MM.1S (cell line): ENCODE measurements around the gene CRTAC1.

Experiments
- DNase-seq: peaks from one replicate; pipeline ENCODE4 v3.0.0-alpha.2; 2015
- H2AFZ ChIP-seq: fragments of 300-600 bp; sonication (generic); 2 replicates; pipeline ENCODE4 v1.6.0; 2016; ENCODE audit warnings: antibody characterized with exemption, low read length
- H3F3A ChIP-seq: fragments of 300-600 bp; sonication (generic); 2 replicates; pipeline ENCODE4 v1.6.1; 2016; ENCODE audit warnings: mild to moderate bottlenecking, antibody characterized with exemption, low read length, moderate library complexity, mixed read lengths; ENCODE audit not compliant: insufficient read depth
- H3K27ac ChIP-seq: fragments of 300-600 bp; sonication (generic); 2 replicates; pipeline ENCODE4 v1.5.1; 2016; ENCODE audit warnings: mild to moderate bottlenecking, low read length
- H3K27me3 ChIP-seq: fragments of 300-600 bp; sonication (generic); replicated peaks from 2 replicates; pipeline ENCODE4 v1.6.0; 2016; ENCODE audit warnings: low read length; ENCODE audit not compliant: insufficient read depth
- H3K36me3 ChIP-seq: fragments of 300-600 bp; sonication (generic); replicated peaks from 2 replicates; pipeline ENCODE4 v1.6.1; 2016; ENCODE audit warnings: mild to moderate bottlenecking, low read length, mixed read lengths; ENCODE audit not compliant: insufficient read depth
- H3K4me1 ChIP-seq: fragments of 300-600 bp; sonication (generic); 2 replicates; pipeline ENCODE4 v1.6.1; 2016; ENCODE audit warnings: low read length, mixed read lengths
- H3K4me2 ChIP-seq: fragments of 300-600 bp; sonication (generic); 2 replicates; pipeline ENCODE4 v1.6.0; 2016; ENCODE audit warnings: low read depth, low read length
- H3K4me3 ChIP-seq: fragments of 300-600 bp; sonication (generic); 2 replicates; pipeline ENCODE4 v1.5.1; 2016; ENCODE audit warnings: low read length, mixed read lengths
- H3K79me2 ChIP-seq: fragments of 300-600 bp; sonication (generic); 2 replicates; pipeline ENCODE4 v1.6.1; 2016; ENCODE audit warnings: mixed run types, low read length, mixed read lengths
- H3K9ac ChIP-seq: fragments of 300-600 bp; sonication (generic); 2 replicates; pipeline ENCODE4 v1.6.1; 2016; ENCODE audit warnings: low read length, mixed read lengths
- H3K9me2 ChIP-seq: fragments of 300-600 bp; sonication (generic); replicated peaks from 2 replicates; pipeline ENCODE4 v1.6.1; 2016; ENCODE audit warnings: mild to moderate bottlenecking, low read length, mixed read lengths; ENCODE audit not compliant: insufficient read depth
- H3K9me3 ChIP-seq: fragments of 300-600 bp; sonication (generic); replicated peaks from 2 replicates; pipeline ENCODE4 v1.6.1; 2016; ENCODE audit warnings: mild to moderate bottlenecking, low read length, mixed read lengths; ENCODE audit not compliant: insufficient read depth
- H4K20me1 ChIP-seq: fragments of 300-600 bp; sonication (generic); 2 replicates; pipeline ENCODE4 v1.6.1; 2016; ENCODE audit warnings: mild to moderate bottlenecking, low read length, moderate library complexity, mixed read lengths; ENCODE audit not compliant: insufficient read depth
- CTCF ChIP-seq: fragments of 300-600 bp; sonication (generic); IDR thresholded peaks from 2 replicates; pipeline ENCODE4 v1.5.1; 2016; ENCODE audit warnings: antibody characterized with exemption, low read length, mixed read lengths
- EZH2 ChIP-seq: fragments of 300-600 bp; sonication (generic); optimal IDR thresholded peaks from 2 replicates; pipeline ENCODE3; 2017; ENCODE audit warnings: low read depth, mild to moderate bottlenecking, antibody characterized with exemption, low read length, mixed read lengths
- EZH2phosphoT487 ChIP-seq: fragments of 300-600 bp; sonication (generic); IDR thresholded peaks from 2 replicates; pipeline ENCODE4 v1.6.1; 2018; ENCODE audit warnings: antibody characterized with exemption, low read length

Gene CRTAC1

GRCh38 chr10:98063740-98064027, 33.3 kb upstream of the CRTAC1 start:
- TF ChIP-seq EZH2phosphoT487: no peak
- Histone ChIP-seq H3K27ac (no peak overlapping the region), H3K36me3 (no peaks in the 10 kb centered on the region), H3K9me3 (no peaks in the 10 kb centered on the region), H3K9me2 (no peaks in the 10 kb centered on the region), H3K4me3 (no peak overlapping the region), H3K27me3 (no peaks in the 10 kb centered on the region), H3K4me1 (no peaks in the 10 kb centered on the region), H3K79me2 (no peaks in the 10 kb centered on the region), H2AFZ (no peak overlapping the region), H3K9ac (no peak overlapping the region), H3K4me2 (no peak overlapping the region), H3F3A (no peaks in the 10 kb centered on the region), H4K20me1 (no peaks in the 10 kb centered on the region)
- no peak for DNase-seq

GRCh38 chr10:98062424-98062823, 32.0 kb upstream of the CRTAC1 start:
- H3K9me3 ChIP-seq: no peaks in the 10 kb centered on the region
- H3K36me3 ChIP-seq: no peaks in the 10 kb centered on the region
- no peaks in the 10 kb centered on the region for H4K20me1 ChIP-seq
- no peaks in the 10 kb centered on the region for H3K4me1 ChIP-seq
- H3K9ac ChIP-seq: no peak overlapping the region
- no peaks in the 10 kb centered on the region for H3F3A ChIP-seq
- H2AFZ ChIP-seq: no peak overlapping the region
- H3K79me2 ChIP-seq: no peaks in the 10 kb centered on the region
- no peak overlapping the region for H3K4me2 ChIP-seq
- H3K27me3 ChIP-seq: no peaks in the 10 kb centered on the region
- no peaks in the 10 kb centered on the region for H3K9me2 ChIP-seq
- TF ChIP-seq EZH2phosphoT487 (no peak), EZH2 (no peak), CTCF (no peak)
- no peak overlapping the region for H3K27ac ChIP-seq
- DNase-seq: no peak
- no peak overlapping the region for H3K4me3 ChIP-seq

GRCh38 chr10:98060079-98060478, 29.7 kb upstream of the CRTAC1 start:
- Histone ChIP-seq H3F3A (no peaks in the 10 kb centered on the region), H3K27me3 (no peaks in the 10 kb centered on the region), H3K27ac (no peak overlapping the region), H2AFZ (no peak overlapping the region), H3K9me2 (no peaks in the 10 kb centered on the region), H3K9me3 (no peaks in the 10 kb centered on the region), H3K9ac (no peak overlapping the region), H3K4me3 (no peak overlapping the region), H3K4me2 (no peak overlapping the region), H3K4me1 (no peaks in the 10 kb centered on the region), H4K20me1 (no peaks in the 10 kb centered on the region), H3K79me2 (no peaks in the 10 kb centered on the region), H3K36me3 (no peaks in the 10 kb centered on the region)
- DNase-seq: no peak
- TF ChIP-seq EZH2phosphoT487 (no peak), EZH2 (no peak), CTCF (no peak)

- H3K4me1 ChIP-seq: no peaks in the 10 kb centered on the region
- no peak overlapping the region for H3K27ac ChIP-seq
- H3K4me2 ChIP-seq: no peak overlapping the region
- no peak for DNase-seq
- H4K20me1 ChIP-seq: no peaks in the 10 kb centered on the region
- peaks cover 10% of the 10 kb centered on the region; the same call in 1 of the 2 replicates for H3K27me3 ChIP-seq
- H3K79me2 ChIP-seq: no peaks in the 10 kb centered on the region
- no peak overlapping the region for H3K4me3 ChIP-seq
- H3K36me3 ChIP-seq: no peaks in the 10 kb centered on the region
- no peaks in the 10 kb centered on the region for H3F3A ChIP-seq
- no peaks in the 10 kb centered on the region for H3K9me3 ChIP-seq
- no peak overlapping the region for H3K9ac ChIP-seq
- no peak overlapping the region for H2AFZ ChIP-seq
- no peaks in the 10 kb centered on the region for H3K9me2 ChIP-seq
- TF ChIP-seq EZH2phosphoT487 (no peak), CTCF (no peak), EZH2 (no peak)
These were observed 27.9 kb upstream of the CRTAC1 start for GRCh38 chr10:98058295-98058694.
